ENCODE data around the gene FBRS. TPM values are rescaled to one million over a fixed set of nuclear protein-coding genes. Genes with fewer than 3 reads are reported as not detected.

The FBRS gene
- total and polyA plus RNA-seq, 2 of the 13 experiments (the other 11 are each of a cell fraction or from before 2014, with no cell fraction given), result 13.7 to 16.2 TPM

- no peak overlapping the region for H3K9ac ChIP-seq (ENCODE audit: insufficient read depth, low read depth, low read length)
- in situ Hi-C loops (cut with HindIII; ENCODE audit: extremely low pct_ligation_motif_present, low pct_unique_long_range_greater_than_20kb), result loop anchor here (25.0 kb wide), 1 partner anchor 851 kb away; the partner anchor contains the start of genes MAZ, MVP, PAGR1 and PRRT2
- FAIRE-seq, result peak; percentile 21
- peaks cover 45% of the 10 kb centered on the region for H3K79me2 ChIP-seq (ENCODE audit: insufficient read depth, low read length)
- no peaks in the 10 kb centered on the region for H3K9me3 ChIP-seq (ENCODE audit: low read length)
- ChIA-PET POLR2A (no interaction called here), CTCF (ENCODE audit: low intra/inter-chr PET ratio, low total read pairs) (no interaction called here)
- peaks cover 57 to 75% of the 10 kb centered on the region in 2 experiments for H3K36me3 ChIP-seq (replicated peaks in 1 of 2; ENCODE audit: control insufficient read depth in 1 of 2, insufficient read depth in 2 of 2, low read length in 2 of 2)
- BruUV-seq (replicated peaks), result no TSS peak
- no peaks in the 10 kb centered on the region; a peak in 1 of 5 replicates for H3K27me3 ChIP-seq (ENCODE audit: control insufficient read depth in 1 of 2, insufficient read depth in 2 of 2, low read length in 2 of 2)
- H3K4me2 ChIP-seq (ENCODE audit: low read depth, low read length), result no peak overlapping the region
- 95% methylated on average over 8 of the region's 8 CpGs for WGBS (ENCODE audit: low lambda C conversion rate)
- DNase-seq (ENCODE audit: low spot score), result no peak
- H4K20me1 ChIP-seq (ENCODE audit: insufficient read depth, low read length), result peaks cover 30% of the 10 kb centered on the region; the same call in 1 of the 2 replicates
- H3K27ac ChIP-seq (ENCODE audit: extremely low read length, insufficient read depth, low read length), result no peak overlapping the region
- intact Hi-C loops (cut with micrococcal nuclease; ENCODE audit: unreplicated experiment), result no loop called here
- no peak overlapping the region for H3K4me3 ChIP-seq (replicated peaks in 1 of 3; ENCODE audit: insufficient read depth in 1 of 3, low read depth in 2 of 3, low read length in 3 of 3)
- no peak for ATAC-seq
- no peak overlapping the region for H2AFZ ChIP-seq (ENCODE audit: low read length)
- H3K4me1 ChIP-seq (ENCODE audit: insufficient read depth, low read length), result peaks cover 28% of the 10 kb centered on the region
- no peak for TF ChIP-seq ZNF354B (CRISPR knock-in tag; IDR thresholded peaks at IDR 0.05)
- TF ChIP-seq ZNF282 (IDR thresholded peaks at IDR 0.05; ENCODE audit: partially characterized antibody), result no peak
- no peak for TF ChIP-seq ZNF543 (CRISPR knock-in tag; IDR thresholded peaks at IDR 0.05)
- no peak for TF ChIP-seq SYNCRIP (IDR thresholded peaks at IDR 0.05; ENCODE audit: insufficient read depth, low read depth, low read length)
- no peak for TF ChIP-seq ZNF235 (CRISPR knock-in tag; IDR thresholded peaks at IDR 0.05; ENCODE audit: borderline replicate concordance)
- TF ChIP-seq CEBPZ (IDR thresholded peaks at IDR 0.05; ENCODE audit: low read length), result no peak
- TF ChIP-seq YEATS4 (CRISPR knock-in tag; IDR thresholded peaks at IDR 0.05; ENCODE audit: borderline replicate concordance), result no peak
- TF ChIP-seq KAT7 (CRISPR knock-in tag; IDR thresholded peaks at IDR 0.05; ENCODE audit: borderline replicate concordance), result no peak
- no peak for TF ChIP-seq POLR2AphosphoS2 (IDR thresholded peaks at IDR 0.05; ENCODE audit: low read depth, low read length)
- TF ChIP-seq ZNF558 (CRISPR knock-in tag; IDR thresholded peaks at IDR 0.05; ENCODE audit: borderline replicate concordance), result no peak
- TF ChIP-seq ZMYM3 (CRISPR knock-in tag; IDR thresholded peaks at IDR 0.05), result peak; percentile 57
- no peak for TF ChIP-seq ZNF207 (IDR thresholded peaks at IDR 0.05; ENCODE audit: borderline replicate concordance)
- no peak for TF ChIP-seq MTA1 (CRISPR knock-in tag; IDR thresholded peaks at IDR 0.05; ENCODE audit: borderline replicate concordance)
- no peak for TF ChIP-seq SIN3A (IDR thresholded peaks at IDR 0.05; ENCODE audit: borderline replicate concordance, low read depth, low read length)
- no peak for TF ChIP-seq SMYD3 (CRISPR knock-in tag; IDR thresholded peaks at IDR 0.05)
- peak; percentile 8 to 9; a peak in 1 of 4 replicates for TF ChIP-seq MAFK (conservative IDR thresholded peaks at IDR 0.05 in 1 of 2, IDR thresholded peaks at IDR 0.05 in 1 of 2; ENCODE audit: low read length in 2 of 2)
- TF ChIP-seq ZNF773 (CRISPR knock-in tag; IDR thresholded peaks at IDR 0.05; ENCODE audit: borderline replicate concordance), result no peak
- TF ChIP-seq ZFP41 (CRISPR knock-in tag; IDR thresholded peaks at IDR 0.05; ENCODE audit: borderline replicate concordance), result no peak
- no peak for TF ChIP-seq RBFOX2 (IDR thresholded peaks at IDR 0.05; ENCODE audit: low read depth, low read length)
- no peak for TF ChIP-seq ZNF496 (CRISPR knock-in tag; IDR thresholded peaks at IDR 0.05; ENCODE audit: insufficient replicate concordance)
- TF ChIP-seq SUZ12 (IDR thresholded peaks at IDR 0.05; ENCODE audit: low read depth, low read length), result no peak
- TF ChIP-seq SP140L (CRISPR knock-in tag; IDR thresholded peaks at IDR 0.05; ENCODE audit: borderline replicate concordance), result no peak
- peak; percentile 57; the same call in 1 of the 2 replicates for TF ChIP-seq ZNF768 (CRISPR knock-in tag; IDR thresholded peaks at IDR 0.05)
- TF ChIP-seq ZNF577 (CRISPR knock-in tag; IDR thresholded peaks at IDR 0.05; ENCODE audit: borderline replicate concordance, low read depth), result no peak
These were observed 4.8 kb downstream of the FBRS start for GRCh38 chr16:30663038-30663437.
